Stimulated activated CD4-positive, alpha-beta T cell treated with anti-CD3 and anti-CD28 coated beads, Interleukin-1b, Interleukin-23, amount 100 ng/mL, for 1 hour (primary cell): ENCODE data around the gene NAA80.
A peak's percentile ranks its signal among the peaks of the same experiment; 100 is the strongest.
"Not testable (repeated sequence)": the region's sequence is repeated elsewhere in the genome, so short reads cannot be mapped to it uniquely, and the experiment has no call there.

Source experiments
- DNase-seq, 2 donors: peaks; one replicate each; pipeline ENCODE4 v3.0.0-alpha.2; 2020; ENCODE audit warnings: low read depth in 2 of 2

The NAA80 gene

DNA sequence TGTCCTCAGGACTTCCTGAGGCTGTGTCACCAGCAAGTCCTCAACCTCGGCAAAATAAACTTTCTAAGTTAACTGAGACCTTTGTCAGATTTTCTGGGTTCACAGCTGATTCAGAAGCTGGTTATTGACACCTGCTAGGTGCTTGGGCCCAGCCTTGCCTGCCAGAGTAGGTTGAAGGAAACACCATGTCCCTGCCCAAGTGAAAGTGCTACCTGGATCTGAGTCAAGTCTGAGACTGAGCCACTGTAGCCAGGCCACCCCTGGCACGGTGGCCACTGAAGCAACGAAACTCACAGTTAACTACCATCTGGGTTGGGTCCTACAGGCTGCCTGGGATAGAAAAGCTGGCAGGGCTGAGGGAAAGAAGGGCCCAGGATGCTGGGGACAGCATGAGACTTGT lies 15.1 kb upstream of the NAA80 start:
- DNase-seq = no peak

DNA sequence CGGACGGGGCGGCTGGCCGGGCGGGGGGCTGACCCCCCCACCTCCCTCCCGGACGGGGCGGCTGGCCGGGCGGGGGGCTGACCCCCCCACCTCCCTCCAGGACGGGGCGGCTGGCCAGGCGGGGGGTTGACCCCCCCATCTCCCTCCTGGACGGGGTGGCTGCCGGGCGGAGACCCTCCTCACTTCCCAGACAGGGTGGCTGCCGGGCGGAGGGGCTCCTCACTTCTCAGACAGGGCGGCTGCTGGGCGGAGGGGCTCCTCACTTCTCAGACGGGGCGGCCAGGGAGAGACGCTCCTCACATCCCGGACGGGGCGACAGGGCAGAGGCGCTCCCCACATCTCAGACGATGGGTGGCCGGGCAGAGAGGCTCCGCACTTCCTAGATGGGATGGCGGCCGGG lies 12.8 kb upstream of the NAA80 start:
- DNase-seq = not testable (repeated sequence)

DNA sequence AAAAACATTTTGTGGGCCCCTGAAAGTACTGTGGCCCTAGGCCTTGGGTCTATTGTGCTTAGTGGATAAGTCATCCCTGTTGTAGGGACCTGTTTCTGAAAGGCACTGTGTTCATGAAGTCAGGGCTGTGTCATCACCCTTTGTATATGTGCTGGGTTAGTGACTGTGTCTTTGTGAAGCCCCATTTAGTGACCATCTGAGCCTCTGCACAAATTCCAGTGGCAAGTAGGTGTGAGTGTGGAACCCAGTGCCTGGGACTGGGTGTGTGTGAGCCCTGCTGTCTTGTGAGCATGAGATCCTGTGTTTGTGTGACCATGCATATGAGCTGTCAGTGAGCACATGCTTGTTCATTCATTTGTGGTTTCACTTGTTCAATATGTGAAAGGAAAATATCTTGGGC lies 5.4 kb upstream of the NAA80 start:
- no peak for DNase-seq

DNA sequence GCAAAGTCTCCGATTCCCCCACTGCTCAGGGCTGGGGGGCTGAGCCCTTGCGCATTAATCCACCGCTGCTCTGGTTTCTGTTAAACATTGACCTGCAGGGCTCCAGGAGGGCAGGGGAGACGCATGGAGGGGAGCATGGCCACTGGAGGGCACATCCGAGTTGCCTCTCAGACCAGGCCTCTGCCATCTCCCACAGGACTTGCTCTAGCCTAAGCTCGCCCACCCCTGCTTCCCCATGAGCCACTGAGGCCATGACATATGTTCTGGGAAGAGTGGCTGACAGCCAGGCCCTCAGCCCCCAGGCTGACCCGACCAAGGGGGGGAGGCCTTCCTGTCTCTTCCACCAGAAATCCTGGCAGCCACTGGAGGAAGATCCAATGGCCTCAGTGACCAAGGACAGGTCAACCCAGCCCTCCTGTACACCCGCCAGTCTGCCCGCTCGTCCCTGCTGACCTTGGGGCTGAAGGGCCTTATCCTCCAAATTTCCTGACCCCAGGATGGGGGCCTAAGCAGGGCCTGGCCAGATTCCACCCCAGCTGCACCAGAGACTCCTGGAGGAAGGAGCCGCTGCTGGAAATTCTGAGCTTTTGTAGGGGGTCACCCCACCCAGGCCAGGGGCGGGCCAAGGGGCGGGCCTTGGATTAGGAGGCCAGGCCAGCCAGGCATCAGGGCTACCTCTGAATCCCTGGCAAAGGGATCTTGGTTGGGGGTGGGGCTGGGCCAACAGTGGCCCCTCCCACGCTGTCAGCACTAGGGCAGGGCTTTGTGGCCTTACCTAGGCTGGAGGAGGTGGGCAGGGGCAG lies 4.0 kb upstream of the NAA80 start, which contains the start of gene HYAL1:
Gene HYAL1 (minus strand): TSS at position 562 of the 803 bp plus-strand sequence. CDS start 618 bp downstream, outside the sequence.
- DNase-seq = no peak

DNA sequence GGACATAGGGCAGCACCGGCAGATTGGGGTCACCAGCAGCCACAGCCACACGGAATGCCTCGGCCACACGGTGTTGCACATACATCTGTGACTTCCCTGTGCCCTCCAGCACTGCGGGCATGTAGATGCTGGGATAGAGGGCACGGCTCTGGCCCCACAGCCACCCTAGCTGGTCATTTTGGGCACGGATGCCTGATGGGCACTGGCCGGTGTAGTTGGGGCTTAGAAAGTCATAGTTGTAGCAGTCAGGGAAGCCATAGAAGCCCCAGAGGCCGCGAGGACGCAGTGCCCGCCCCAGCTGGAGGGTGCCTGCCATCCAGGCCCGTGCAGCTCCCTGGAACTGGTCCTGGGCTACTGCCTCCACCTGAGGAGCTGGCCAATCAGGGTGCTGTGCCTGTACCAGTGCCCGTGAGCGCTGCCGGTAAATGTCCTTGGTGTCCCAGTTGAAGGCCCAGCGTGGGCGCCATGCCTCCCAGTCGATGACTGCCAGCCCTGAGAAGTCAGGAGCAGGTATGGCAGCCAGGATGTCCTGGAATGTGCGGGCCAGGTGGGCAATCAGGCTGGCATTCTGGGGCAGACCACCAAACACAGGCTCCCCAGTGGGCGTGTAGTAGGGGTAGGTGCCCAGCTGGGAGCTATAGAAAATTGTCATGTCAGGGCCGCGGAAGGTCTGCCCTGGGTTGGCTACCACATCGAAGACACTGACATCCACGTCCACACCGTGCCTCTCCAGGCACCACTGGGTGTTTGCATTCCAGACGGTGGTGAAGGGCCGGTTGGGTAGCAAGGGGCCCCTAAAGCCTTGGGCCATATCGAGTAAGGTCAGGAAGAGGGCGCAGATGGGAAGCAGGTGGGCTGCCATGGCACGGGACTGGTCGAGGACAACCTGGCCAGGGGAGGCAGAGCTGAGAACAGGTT lies 3.1 kb upstream of the NAA80 start:
- DNase-seq = no peak

DNA sequence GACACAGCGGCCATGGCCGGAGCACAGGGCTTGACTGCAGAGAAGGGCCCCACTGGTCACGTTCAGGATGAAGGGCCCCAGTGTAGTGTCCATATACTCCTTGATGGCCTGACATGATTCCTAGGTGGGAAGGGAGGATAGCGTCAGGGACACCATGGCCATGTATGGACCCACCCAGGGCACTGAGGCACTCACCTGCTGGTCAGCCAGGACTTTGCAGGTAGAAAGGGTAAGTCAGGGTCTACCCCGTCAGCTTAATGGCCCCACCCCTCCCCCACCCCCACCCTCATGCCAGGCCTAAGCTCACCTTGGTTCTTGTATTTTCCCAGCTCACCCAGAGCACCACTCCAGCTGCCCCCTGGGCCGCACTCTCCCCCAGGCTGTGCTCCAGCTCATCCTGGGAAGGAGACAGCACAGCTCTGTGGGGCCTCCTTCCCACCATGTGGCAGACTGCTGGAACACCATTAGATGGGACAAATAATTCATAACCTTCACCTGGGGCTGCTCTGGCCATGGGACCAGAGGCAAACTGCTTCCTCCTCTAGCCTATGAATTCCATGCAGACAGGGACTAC lies 1.6 kb upstream of the NAA80 start:
- no peak for DNase-seq

DNA sequence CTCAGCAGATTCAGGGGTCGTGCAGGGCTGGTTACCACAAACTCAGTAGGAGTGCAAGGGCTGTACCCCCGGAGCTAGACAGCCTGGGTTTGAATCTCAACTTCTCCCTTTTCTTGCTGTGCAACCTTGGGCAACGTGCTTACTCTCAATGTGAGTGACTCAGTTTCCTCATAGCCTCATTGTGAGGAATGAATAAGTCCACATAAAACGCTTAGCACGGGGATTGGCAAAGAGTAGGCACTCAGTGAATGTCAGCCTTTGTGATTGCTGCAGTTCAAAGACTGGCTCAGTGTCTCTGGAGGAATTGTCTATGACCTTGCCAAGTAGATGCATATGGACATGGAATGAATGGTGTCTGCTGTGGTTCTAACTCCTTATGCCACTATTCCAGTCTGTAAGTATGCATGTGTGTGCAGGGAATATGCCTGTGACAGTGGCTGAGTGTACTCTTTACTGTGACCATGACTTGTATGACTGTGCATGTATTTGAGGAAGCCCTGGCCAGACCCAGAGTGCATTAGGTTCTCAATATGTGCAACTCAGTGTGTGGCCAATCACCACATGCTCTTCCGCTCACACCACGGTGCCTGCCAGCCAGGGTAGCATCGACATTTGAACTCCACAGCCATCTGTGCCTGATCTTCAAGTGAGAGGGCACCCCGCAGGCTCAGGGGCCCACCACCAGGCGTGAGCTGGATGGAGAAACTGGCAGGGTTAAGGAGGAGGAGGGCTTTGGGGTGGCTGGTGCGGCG lies 900 bp upstream of the NAA80 start:
- DNase-seq = no peak

DNA sequence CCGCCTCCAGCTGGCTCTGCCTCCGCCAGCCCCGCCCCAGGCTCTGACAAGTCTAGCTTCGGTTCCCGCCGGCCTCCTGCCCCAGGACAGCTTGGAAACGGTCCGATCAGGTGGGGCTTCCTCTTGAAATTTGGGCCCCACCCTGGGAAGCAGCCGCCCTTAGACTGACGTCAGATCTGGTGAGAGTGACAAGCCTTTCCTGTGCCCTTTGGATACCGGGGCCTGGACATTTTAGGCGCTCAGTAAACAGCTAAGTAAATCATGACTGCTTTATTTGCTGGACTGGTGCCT lies 378 bp upstream of the NAA80 start:
- DNase-seq = no peak

DNA sequence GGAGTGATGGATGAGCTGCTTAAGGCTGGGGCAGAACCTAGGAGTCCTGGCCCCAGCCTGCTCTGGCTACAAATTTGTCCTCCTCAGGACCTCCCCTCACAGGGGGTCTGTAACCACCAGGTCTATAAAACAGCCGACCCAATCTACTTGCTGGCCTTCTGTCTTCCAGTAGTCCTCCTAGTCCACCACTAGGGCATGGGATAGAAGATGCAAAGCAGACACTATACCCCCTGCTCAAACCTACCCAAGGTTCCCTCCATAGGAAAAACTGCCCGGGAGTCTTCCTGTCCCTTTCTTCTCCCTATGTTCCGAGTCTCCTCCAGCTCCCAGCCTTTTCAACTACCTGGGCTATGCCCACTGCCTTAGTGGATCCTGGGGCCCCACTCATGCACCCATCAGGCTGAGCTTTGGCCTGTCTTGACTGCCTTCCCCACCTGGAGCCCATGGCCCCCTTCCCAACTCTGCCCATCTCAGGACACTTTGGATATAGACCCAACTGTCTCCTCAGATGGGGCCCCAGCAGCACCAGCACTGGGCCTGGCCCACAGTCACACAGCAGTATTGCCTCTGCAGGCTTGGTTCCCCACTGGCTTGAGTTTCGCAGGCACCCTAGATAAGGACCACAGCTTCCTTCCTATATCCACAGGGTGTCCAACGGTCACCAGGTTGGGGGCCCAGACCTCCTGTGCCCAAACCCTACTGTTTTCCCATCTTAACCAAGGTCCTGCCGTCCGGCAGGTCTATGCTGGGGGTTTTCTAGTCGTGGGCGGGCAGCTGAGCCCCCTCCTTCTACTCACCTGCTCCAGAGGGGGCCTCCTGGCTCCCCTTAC lies 1.1 kb downstream of the NAA80 start:
- DNase-seq = no peak

DNA sequence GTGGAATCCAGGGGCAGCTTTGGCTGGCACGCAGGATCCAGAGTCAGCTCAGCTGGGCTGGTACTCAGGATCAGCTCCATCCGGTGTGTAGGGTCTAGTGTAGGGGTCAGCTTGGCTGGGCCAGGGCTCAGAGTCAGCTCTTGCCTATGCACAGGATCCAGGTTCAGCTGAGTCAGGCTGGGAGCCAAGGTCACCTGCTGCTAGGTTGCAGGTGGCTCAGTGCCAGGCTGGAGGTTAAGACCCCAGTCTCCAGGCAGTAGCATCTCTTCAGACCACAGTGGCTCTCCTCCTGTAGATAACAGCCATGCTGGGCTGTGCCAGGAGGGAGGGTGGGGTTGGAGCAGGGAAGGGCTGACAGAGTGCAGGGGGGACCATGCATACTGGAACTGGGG lies 1.8 kb downstream of the NAA80 start:
- no peak for DNase-seq

DNA sequence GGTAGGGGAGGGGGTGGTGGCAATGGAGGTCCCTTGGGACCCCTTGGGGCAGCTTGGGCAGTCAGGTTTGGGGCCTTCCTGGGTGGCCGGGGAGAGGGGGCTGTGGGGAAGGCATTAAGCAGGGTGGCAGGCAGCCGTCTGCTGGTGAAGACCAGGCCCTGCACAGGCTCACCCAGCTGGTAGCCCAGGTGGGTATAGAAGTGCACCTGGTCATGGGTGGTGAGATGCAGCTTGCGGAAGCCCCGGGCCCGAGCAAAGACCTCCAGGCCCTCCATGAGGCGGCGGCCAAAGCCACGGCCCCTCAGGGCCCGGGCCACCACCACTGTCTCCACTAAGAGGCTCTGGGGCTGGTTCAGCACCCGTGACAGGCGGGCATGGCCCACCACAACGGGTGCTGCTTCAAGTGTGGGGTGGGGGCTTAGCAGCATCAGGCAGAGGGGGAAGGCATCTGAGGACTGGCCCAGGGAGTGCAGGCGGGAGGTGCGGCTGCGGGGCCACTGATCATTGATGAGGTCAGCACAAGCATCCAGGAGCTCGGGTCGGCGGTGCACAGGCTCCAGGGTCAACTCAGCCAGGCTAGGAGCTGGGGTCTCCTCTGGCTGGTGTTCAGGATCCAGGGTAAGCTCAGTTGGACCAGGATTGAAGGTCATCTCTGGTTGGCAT lies 2.4 kb downstream of the NAA80 start:
- no peak for DNase-seq

DNA sequence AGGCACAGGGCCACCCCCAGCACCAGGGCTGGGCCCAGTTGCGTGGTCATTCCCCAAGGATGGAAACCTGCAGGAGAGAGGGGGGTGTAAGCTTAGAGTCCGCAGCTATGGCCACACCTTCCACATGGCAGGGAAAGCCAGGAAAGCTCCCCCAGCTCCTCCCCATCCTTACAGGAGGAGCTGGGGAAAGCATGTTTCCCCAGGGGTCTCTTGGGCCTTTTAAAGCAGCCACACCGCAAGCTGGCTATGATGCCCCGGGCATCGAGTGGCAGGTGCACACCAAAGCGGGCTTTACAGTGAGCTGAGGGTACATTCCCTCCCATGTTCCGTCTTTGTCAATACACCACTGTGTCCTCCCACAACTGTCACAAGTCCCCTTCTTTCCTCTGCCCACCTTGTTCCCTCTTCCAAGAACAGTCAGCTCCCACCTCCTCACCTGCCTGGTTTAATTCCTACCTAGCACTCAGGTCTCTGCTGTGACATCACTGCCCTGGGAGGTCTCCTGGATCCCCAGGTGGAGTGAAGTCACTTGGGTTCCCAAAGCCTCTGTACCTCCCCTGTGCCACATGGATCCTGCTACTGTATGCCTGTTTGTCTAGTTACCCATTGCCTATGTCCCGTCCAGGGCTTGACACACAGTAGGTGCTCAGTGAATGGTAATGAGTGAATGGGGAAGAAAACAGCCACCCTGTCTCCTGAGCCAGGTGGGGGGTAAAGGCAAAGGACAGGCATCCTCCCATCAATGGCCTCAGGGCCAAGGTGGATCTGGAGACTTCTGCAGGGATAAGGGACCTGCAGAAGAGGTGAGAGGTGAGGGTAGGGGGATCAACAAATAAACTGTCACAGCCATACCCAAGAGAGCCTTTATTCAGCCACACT lies 3.4 kb downstream of the NAA80 start:
- no peak for DNase-seq

DNA sequence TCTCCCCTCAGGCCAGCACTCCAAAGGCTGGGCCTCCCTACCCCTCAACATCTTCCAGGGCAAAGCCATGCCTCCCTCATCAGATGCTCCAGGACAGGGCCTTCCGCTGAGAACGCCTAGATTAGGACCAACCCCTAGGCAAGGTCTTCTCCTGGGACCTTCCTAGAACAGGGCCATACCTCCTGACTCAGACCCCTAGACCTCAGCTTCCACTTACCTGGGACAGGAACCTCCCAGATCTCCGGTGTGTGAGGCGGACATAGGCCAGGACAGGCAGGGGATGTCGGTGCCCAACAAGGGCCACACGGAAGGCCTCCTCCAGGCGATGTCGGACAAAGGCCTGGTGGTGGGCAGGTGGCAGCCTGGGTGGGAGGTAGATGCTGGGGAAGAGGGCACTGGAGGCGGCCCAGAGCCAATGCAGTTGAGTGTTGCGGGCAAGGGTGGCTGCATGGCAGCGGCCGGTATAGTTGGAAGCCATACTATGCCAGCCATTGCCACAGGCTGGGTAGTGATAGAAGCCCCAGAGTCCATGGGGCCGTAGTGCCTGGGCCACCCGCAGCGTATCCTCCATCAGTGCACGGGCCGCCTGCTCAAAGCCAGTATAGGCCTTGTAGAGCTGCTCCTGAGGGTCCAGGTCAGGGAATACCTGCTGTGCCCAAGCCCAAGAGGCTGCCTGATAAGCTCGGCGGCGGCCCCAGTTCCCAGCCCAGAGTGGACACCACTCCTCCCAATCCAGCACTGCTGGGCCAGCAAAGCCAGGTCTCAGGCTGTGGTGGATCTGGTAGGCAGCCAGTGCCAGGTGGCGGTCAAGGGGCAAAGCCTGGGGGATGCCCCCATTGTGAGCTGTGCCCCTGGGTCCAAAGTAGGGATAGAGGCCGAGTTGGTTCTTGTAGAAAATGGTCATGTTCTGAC lies 4.5 kb downstream of the NAA80 start:
- no peak for DNase-seq

DNA sequence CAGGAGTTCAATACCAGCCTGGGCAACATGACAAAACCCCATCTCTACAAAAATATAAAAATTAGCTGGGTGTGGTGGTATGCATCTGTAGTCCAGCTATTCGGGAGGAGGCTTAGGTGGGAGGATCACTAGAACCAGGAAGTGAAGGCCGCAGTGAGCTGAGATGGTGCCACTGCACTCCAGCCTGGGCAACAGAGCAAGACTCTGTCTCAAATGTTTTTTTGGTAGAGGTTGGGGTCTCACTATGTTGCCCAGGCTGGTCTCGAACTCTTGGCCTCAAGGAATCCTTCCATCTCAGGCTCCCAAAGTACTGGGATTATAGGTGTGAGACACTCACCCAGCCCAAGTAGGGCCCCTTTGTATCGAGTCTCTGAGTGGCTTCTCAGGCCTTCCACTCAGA lies 5.1 kb downstream of the NAA80 start:
- no peak for DNase-seq

DNA sequence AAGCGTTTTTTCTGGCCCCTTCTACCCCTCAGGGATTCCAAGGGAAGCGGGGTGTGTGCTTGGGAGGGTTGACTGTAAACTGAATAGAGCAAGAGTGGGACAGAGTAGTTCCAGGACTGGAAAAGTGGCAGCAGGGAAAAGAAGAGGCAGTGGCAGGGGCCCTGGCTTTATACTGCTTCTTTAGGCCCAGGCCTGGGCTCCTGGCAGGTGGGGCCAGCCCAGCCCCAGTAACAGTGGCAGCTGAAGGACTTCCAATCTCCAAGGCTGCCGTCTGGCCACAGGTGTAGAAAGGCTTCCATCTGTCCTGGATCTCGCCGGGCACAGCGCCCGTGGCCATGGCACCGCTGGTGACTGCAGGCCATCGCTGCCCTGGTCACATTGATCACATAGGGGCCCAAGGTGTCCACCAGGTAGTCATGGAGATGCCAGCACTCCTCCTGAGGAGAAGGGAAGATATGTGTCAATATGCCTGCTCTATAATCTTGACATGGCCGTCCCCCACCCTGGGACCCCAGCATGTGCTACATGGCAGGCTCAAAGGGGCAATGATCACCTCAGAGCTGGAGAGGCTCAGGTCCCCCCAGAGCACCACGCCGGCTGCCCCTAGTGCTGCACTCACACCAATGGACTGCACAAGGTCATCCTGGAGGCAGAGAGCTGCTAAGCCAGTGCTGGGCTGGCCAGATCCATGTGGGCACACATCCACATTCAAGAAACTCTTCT lies 6.0 kb downstream of the NAA80 start:
- DNase-seq = no peak

DNA sequence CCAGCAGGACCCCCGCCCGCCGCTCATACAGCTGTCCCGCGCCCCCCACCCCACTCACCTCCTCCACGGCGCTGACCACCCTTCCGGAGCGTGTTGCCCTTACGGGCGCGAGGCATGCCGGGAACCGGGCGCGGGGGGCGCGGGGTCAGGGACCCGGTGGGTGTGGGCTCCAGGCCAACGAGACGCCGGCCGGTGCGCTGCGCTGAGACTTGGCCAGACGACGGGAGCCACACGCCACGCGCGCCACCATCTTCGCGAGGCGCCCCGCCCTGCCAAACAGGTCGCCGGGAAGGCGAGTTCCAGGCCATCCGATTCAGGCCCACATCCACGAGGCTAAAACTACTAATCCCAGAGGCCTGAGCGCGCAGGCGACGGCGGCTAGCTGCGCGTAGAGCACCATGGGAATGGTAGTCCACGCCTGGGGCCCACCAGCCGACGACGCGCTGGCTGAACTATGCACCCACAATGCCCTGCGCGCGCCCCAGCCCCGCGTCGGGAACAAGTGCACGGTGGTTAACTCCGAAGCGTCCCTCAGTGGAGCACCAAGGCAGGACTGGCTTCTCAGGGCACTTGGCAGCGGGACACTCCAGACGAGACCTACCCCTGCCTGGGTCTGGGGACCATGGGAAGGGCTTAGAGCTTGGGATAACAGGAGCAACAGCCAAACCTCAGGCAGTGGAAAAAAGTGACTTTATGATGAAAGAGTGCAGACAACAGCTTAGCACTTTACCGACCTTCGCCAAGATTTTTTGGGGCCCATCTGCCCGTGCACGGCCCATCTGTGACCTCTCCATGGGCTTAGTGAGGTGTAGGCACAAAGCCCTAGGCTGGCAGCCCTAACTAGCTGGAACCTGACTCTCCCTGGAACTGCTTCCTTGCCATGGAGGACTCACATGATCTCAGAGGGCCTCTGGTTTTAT lies 6.8 kb downstream of the NAA80 start, which contains the start of gene IFRD2:
Gene IFRD2 (minus strand): TSS at position 271 of the 920 bp plus-strand sequence. CDS start 155 bp downstream, at position 116.
- DNase-seq = peak; percentile 77 to 85
